Hypothalamus (tissue), 51 donors: Measurements from ENCODE around the gene AGPAT3.

Experiments used
- DNase-seq, 51 donors: peaks; one replicate each; lab custom pipeline; 2025; lab: John Stamatoyannopoulos, UW

AGPAT3 gene

DNA sequence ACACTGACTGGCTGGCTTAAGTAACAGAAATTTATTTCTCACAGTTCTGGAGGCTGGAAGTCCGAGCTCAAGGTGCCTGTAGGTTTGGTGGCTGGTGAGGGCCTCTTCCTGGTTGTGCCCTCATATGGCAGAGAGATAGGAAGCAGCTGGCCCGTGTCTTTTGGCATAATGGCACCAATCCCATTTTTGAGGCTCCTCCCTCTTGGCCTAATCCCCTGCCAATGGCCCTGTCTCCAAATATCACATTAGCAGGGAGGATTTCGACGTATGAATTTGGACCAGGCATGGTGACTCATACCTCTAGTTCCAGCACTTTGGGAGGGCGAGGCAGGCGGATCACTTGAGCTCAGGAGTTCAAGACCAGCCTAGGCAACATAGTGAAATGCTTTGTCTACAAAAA lies 37.4 kb downstream of the AGPAT3 start:
- DNase-seq, result no peak

DNA sequence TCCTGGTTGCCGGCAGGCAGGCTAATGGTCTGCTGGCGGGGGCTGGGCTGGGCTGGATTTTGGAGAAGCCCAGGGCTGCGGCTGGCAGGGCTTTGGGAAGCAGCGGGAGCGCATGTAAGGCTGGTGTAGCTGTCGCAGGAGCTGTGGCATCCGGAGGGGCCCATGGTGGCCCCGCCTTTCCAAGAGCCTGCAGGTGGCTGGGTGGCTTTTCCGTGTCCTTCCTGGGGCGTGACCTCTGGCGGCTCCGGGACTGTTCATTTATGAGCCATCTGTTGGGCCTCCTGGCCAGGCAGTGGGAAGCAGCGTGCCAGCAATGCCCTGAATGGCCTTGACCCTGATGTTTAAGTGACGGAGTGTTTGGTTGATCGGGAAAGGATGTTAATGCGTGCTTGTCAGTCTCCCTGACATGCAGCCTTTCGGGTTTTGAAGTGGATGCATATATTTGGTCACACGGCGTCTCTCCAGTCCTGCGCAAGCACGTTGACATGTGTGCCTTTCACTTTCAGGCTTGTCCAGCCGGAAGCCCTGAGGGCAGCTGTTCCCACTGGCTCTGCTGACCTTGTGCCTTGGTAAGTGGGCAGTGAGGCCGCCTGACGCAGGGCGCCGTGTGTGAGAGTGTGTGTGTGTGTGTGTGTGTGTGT lies 38.5 kb downstream of the AGPAT3 start:
- DNase-seq, result no peak

DNA sequence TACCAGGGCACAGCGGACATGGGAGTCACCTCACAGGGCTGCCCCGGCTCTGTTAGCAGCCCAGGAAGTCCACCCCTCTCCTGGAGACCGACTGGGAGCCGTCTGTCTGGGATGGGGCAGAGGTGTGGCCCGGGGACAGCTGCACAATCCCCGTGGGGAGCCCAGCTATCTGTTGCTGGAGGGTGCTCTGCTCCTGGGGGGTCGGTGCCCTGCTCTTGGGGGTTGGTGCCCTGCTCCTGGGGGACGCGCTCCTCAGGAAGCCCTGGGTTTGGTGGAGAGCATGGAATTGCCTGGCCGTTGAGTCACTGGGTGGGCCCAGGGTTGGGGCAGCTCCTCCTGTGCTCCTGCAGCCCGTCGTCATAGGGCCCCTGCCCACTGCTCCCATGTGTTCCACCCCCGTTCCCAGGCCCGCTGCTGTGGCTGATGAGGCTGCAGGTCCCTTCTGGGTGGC lies 39.3 kb downstream of the AGPAT3 start:
- no peak for DNase-seq

DNA sequence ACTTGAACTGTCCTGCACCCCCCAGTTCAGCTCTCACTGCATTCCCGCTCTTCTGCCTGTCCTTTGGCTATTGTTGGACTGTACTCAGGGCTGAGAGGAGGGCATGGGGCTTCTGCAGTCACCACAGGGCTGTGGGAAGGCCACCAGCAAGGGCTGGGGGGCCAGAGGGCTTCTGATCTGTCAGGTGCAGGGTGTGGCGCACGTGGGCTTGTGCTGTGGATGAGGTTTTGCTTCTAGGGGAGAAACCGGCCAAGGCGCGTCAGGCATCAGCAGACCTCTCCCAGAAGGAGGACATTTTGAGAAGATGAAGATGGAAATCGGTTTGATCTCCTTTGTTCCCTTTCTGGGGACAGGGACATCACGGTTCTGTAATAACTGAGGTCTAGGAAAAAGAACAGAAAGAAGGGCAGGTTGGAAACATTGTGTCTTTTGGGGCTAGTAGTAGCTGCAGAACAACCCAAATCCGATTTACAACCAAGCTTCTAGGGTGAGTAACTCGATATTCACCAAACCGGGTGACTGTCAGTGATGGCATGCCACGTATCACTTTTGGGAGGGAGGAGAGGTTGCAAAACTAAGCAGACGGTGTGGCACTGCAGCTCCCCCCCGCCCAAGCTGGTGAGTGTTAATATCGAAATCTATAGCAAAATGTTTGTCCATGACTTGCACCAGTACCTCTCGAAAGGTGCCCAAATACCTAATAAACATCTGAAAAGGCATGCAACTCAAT lies 40.9 kb downstream of the AGPAT3 start:
- no peak for DNase-seq

DNA sequence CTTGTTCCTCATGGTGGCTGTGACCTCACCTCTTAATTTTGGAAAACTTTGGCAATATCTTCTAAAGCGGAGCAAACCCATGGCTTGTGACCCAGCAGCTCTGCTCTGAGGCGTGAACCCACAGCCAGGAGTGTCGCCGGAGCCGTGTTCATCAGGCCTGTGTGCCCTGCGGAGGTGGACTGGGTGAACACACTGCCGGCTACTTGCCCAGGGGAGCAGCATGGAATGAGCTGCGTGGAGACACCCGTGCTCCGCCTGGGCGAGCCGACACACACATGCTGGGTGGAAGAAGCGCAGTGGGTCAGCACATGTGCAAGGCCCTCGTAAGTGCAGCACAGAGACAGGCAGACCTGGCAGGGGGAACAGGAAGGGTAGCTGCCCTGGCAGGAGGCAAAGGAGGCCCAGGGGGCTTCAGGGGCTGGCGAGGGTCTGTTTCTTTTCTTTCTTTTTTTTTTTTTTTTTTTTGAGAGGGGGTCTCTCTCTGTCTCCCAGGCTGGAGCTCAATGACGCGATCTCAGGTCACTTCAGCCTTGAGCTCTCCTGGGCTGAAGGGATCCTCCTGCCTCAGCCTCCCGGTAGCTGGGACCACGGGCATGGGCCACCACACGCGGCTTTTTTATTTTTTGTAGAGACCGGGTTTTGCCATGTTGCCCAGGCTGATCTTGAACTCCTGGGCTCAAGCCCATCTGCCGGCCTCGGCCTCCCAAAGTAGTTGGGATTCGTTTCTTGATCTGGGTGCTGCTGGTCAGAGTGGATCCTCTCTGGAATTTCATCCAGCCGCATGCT lies 41.8 kb downstream of the AGPAT3 start:
- DNase-seq, result no peak

DNA sequence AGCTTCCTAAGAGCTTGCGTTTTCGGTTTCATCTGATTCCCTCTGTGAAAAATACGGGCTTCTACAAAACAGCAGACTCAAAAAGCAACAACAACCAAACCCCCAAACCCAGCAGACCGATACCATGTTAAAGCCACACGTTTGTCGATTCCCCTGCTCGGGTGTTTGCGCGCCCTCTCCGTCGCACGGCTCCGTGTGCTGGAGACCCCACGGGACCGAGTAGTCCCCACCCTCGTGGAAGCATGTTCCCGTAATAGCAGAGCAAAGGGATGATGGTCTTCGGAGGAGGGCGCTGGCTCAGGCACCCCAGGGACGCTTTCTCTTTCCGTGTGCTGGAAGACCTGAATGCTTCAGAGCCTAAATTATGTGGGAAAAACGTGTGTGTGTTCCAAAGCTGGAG lies 42.7 kb downstream of the AGPAT3 start:
- no peak for DNase-seq

DNA sequence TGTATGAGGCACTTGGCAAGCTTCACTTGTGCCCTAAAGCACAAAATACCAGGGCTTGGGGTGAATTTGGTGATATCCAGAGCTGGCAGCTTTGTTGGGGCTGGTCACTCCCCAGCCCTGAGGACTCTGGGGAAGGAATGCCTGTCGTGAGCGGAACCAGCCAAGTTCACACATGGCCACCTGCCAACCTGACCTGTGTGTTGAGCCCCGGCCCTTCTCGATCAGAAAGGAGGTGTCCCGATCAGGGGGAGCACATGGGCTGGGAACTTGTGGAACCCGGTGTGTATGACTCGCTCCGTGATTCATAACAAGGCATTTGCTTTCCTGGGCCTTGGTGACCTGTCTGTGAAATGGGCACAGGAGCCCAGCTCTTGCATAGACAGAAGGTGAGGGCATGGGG lies 43.1 kb downstream of the AGPAT3 start:
- no peak for DNase-seq

DNA sequence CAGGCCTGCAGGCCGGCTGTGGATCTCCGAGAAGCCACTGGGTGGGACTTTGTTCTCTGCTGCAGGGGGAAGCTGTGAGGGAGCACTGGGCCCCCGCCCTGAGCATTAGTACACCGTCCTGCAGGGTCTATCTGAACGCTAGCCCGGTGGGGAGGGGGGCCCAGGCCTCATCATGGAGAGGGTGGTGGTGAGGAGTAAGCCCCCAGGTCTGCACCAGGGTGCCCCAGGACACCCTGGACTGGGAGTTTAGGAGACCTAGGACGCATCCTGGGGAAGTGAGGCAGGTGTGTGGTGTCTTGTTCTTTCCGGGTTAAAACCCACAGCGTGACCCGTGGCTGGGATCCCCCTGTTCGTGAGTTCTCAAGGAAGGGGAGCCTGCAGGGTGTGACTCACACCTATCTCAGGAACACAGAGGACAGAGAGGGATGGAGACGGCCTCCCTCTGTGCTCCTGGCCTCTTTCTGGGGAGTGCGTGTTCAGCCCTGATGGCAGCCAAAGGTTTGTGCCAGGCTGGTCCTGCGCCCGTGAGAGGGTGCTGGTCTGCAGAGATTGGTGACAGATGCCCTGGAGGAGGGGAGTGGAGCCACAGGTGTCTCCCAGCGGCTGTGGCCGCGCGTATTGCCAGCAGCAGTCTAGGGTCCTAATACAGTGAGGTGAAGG lies 44.8 kb downstream of the AGPAT3 start:
- DNase-seq, result no peak

DNA sequence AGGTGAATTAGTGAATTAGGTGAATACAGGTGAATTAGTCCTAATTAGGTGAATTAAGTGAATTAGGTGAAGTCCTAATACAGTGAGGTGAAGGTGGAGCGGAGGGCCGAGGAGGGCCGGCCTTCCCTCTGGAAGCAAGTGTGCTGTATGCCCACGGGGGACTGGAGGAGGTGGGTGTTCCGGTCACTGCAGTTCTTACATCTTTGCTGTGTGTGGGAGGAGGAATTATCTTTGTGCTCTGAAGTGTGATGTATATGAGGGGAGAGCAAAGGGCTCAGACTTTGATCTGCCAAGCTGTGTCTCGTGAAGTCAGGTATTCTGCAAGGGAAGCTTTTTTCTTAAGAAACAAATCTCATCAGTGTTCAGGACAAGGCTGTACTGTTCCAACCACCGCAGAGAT lies 45.4 kb downstream of the AGPAT3 start:
- DNase-seq, result no peak

DNA sequence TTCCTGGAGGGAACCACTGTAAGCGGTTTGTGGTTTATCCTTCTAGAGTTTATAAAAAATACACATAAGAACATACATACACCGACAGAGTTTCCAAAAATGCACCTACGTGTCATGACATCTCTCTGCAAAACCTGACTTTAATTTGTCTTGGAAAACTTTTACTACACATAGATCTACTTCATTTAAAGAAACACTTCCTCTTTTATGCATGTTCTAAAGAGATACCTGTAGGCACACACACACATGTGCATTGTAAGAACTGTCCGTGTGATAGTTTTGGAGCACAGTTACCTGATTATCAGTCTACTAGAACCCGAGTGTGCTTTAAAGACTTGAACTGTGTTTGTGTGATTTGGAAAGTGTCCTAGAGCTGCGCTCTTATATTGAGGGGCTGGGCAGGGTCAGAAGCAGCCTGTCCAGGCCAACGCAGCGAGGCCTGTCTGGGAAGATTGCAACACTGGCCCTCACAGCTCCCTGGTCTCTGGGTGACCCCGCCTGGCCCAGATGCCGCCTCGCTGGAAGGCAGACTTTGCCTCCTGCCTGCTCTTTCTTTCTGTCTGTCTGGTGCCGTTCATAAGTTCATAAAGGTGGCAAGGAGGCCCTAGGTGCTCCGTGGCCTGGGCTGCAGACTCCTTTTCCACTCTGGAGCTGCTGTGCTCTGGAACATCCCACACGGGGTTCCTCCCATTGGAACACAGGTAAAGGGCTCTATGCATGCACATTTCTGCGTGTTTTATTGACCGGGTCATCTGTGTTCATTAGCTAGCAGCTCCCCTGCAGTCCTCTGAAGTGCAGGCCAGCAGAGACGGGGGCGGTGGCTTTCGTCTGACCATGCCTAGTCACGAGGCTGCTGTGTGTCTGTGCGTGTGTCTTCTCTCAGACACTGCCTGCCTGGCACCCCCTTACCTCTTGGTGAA lies 46.3 kb downstream of the AGPAT3 start:
- DNase-seq, result no peak

DNA sequence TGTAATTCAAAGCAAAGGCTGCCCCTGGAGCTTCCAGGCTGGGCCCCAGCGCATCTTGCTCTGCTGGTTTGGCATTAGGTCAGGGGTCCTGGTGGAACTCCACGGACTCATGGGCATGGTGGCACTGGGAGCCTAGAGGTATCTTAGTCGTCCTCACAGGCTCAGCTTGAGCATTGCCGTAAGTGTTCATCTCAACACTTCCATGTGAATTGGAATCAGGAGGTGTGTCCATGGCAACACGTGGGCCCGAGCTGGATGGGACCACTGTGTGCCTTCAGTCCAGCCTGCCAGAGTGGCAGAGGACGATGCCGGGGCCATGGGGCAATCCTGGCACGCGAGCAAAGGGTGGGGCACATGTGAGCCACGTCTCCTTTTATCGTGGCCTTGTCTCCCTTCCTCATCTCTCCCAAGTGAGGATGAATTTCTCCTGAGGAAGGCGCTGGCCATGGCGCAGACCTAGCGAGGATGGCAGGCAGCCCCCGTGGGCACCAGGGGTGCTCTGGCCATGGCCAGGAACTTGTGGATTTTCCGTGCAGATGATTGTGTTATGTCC lies 47.0 kb downstream of the AGPAT3 start:
- no peak for DNase-seq

DNA sequence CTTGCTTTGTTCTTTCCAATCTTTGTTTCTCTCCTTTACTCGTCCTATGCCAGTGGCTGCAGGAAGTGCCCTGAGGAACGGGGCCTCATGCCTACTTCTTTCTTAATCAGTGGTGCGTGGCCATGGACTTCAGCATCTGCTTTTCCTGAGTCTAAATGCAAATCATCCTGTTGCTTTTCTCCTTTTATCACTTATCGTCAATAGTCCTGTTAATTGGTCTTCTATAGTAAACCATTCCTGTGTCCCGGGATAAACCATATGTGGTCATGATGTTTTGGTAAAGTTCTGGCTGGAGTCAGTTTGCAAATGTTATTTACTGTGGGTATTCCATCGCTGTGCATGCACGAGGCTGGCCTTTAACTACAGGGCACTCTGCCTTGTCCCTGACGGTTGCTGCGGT lies 47.5 kb downstream of the AGPAT3 start:
- no peak for DNase-seq

DNA sequence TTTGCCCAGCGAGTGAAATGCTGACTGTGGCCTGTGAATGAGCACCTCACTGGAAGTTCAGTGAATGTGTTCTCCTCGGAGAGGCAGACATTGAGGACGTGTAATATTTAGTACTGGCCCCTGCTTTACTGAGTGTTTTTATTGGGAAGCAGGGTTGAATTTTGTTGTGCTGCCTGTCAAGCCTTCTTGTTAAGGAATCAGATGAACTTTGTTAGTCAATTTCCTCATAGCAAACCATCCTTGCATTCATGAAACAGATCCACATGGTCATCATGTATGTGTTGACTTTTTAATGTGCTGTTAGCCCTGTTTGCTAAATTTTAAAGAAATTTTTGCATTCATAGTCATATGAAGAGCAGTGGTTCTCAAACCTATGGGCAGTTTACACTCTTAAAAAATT lies 47.9 kb downstream of the AGPAT3 start:
- DNase-seq, result no peak

DNA sequence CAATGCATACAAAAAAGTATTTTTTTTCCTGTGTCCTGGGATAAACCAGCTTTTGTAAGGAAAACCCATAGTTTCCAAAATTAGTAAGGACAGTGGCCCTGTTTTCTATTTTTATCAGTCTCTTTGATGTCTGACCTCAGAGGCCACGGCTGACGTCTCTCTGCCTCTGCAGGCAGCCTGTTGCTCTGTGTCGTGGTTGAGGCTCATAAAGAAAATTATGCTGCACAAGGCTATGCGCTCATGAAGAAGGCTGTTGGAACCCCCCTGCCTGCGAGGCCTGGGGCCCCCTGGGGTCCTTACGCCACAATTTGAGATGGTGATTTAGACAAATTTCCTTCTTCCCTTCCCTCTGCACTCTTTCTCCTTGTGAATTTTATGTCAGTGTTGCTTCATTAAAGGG lies 48.9 kb downstream of the AGPAT3 start:
- no peak for DNase-seq

DNA sequence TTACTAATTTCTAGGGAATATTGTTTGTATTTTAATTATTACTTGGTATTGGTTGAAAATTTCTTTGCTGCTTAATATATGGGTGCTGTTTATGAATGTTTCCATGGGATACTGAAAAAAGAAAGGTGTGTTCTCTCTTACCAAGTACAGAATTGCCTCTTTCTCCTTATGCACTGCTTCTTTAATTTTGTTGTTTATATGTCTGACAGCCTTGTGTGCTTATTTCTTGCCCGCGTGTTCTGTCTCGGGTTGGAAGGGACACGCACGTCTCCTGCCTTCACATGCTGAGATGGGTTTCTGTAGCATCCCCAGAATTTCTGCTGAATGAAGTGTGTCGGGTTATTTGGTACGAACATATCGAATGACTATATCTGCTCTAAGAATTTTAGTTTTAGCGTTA lies 51.1 kb downstream of the AGPAT3 start:
- no peak for DNase-seq

DNA sequence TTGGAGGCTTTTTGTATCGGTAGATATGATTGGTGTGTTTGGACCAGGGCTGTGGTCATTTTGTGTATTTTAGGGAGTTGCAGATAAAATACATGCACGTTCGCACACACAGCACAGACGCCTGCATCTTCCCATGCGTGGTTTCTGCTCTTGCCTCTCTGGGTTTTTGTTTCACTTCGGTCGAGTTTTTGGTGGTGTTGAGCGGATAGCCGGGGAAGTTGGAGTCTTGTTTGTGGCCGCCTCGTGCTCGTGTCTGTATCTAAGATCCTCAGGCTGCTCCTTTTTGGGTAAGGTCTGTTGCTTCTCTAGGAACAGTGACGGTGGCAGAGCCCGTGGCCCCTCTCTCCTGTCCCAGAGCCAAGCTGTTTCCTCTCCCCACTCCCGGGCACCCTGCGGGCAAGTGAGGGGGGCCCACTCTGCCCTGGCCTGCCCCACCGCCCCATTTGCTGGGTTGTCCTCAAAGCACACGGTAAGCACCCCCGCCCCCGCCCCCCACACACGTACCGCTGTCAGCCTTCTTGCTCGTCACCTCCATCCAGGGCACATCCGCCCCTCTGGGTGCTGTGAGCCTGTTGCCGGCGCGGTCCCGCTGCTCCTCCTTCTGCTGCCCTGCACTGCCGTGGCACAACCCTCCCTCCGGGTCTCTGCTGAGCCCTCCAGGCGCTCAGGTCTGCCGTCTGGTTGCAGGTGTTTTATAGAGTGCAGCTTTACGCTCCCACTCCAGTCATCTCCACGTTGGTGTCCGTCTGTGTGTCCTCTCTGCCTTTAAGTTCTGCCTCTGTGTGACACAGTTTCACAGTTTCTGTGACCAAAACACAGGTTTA lies 51.9 kb downstream of the AGPAT3 start:
- DNase-seq, result no peak

DNA sequence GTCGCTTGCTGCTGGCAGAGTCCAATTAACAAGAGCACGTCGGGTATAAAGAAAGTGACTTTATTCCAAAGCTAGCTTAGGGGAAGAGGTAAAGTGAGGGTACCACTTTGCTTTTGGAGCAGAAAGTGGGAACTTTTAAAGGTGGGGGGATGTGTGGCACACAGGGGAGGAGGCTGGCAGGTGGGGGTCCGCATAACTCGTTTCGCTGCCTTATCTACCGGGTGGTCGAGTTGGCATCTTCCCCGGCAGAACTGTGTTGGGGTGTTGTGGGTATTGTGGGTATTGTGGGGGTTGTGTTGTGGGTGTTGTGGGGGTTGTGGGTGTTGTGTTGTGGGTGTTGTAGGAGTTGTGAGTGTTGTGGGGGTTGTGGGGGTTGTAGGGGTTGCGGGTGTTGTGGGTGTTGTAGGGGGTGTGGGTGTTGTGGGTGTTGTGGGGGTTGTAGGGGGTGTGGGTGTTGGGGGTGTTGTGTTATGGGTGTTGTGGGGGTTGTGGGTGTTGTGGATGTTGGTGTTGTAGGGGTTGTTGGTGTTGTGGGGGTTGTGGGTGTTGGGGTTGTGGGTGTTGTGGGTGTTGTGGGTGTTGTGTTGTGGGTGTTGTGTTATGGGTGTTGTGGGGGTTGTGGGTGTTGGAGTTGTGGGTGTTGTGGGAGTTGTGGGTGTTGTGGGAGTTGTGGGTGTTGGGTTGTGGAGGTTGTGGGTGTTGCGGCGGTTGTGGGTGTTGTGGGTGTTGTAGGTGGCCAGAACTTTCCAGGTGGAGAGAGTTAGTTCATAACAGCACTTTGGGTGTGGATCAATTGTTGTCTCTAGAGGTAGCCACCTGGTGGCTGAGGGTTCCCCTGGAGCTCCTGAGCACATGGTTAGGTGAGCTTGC lies 52.7 kb downstream of the AGPAT3 start:
- no peak for DNase-seq

DNA sequence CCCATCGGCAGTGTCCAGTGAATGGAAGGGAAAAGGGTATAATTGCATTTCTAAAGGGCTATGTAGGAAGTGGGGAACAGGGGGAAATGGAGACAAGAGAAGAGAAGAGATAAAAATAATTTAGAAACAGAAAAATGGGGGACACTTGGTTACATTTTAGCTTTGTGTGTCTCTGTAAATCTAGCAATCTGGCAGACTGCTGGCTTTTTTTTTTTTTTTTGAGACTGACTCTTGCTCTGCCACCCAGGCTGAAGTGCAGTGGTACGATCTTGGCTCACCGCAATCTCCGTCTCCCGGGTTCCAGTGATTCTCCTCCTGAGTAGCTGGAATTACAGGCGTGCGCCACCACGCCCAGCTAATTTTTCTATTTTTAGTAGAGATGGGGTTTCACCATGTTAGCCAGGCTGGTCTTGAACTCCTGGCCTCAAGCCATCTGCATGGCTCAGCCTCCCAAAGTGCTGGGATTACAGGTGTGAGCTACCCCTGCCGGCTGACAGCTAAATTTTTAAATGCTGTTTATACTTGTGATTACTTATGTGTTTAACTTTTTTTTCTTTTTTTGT lies 53.4 kb downstream of the AGPAT3 start:
- no peak for DNase-seq
